Osteocyte (in vitro differentiated cells): Measurements from ENCODE around the gene CACNA1C. TPM values are rescaled to one million over a fixed set of nuclear protein-coding genes. Genes with fewer than 3 reads are reported as not detected.

Experiments used
- DNase-seq: peaks from one replicate; pipeline ENCODE4 v3.0.0; 2021; ENCODE audit warnings: mixed read lengths; ENCODE audit not compliant: unreplicated experiment; ENCODE audit errors: extremely low spot score
- H3K27ac Mint-ChIP-seq: one replicate; pipeline ENCODE4 v1.8.0; 2021; ENCODE audit warnings: mild to moderate bottlenecking, mixed read lengths; ENCODE audit not compliant: unreplicated experiment
- H3K27me3 Mint-ChIP-seq: one replicate; pipeline ENCODE4 v1.8.0; 2021; ENCODE audit warnings: mixed read lengths; ENCODE audit not compliant: unreplicated experiment
- H3K36me3 Mint-ChIP-seq: one replicate; pipeline ENCODE4 v1.8.0; 2021; ENCODE audit warnings: mixed read lengths; ENCODE audit not compliant: unreplicated experiment
- H3K4me1 Mint-ChIP-seq: one replicate; pipeline ENCODE4 v1.8.0; 2021; ENCODE audit warnings: mixed read lengths; ENCODE audit not compliant: unreplicated experiment
- H3K4me3 Mint-ChIP-seq: one replicate; pipeline ENCODE4 v1.8.0; 2021; ENCODE audit warnings: mild to moderate bottlenecking, moderate library complexity, mixed read lengths; ENCODE audit not compliant: unreplicated experiment
- H3K9me3 Mint-ChIP-seq: one replicate; pipeline ENCODE4 v1.8.0; 2021; ENCODE audit warnings: mixed read lengths; ENCODE audit not compliant: unreplicated experiment
- total RNA-seq: library from RNA; stranded (reverse); gene quantifications from 2 replicates; pipeline ENCODE4 v1.2.1, GENCODE V29; 2021
- TF ChIP-seq, protein P1 (sequence below): fragments of 200-600 bp; sonication (generic); IDR thresholded peaks from 2 replicates; pipeline ENCODE4 v1.5.0; 2021; ENCODE audit warnings: antibody characterized with exemption, mild to moderate bottlenecking, moderate library complexity

Gene CACNA1C
- total RNA-seq, 1 donor from 2014 or later = 67.4 TPM

GRCh38 chr12:2457933-2458414 is 405.2 kb downstream of the CACNA1C start:
- Mint-ChIP-seq H3K36me3 (peaks cover 41% of the 10 kb centered on the region), H3K27ac (no peak overlapping the region), H3K4me1 (no peaks in the 10 kb centered on the region), H3K4me3 (no peak overlapping the region), H3K9me3 (no peaks in the 10 kb centered on the region), H3K27me3 (no peaks in the 10 kb centered on the region)
- TF ChIP-seq, protein P1, sequence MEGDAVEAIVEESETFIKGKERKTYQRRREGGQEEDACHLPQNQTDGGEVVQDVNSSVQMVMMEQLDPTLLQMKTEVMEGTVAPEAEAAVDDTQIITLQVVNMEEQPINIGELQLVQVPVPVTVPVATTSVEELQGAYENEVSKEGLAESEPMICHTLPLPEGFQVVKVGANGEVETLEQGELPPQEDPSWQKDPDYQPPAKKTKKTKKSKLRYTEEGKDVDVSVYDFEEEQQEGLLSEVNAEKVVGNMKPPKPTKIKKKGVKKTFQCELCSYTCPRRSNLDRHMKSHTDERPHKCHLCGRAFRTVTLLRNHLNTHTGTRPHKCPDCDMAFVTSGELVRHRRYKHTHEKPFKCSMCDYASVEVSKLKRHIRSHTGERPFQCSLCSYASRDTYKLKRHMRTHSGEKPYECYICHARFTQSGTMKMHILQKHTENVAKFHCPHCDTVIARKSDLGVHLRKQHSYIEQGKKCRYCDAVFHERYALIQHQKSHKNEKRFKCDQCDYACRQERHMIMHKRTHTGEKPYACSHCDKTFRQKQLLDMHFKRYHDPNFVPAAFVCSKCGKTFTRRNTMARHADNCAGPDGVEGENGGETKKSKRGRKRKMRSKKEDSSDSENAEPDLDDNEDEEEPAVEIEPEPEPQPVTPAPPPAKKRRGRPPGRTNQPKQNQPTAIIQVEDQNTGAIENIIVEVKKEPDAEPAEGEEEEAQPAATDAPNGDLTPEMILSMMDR = no peak
- no peak for DNase-seq

- no peak for DNase-seq
- Mint-ChIP-seq H3K27ac (no peak overlapping the region), H3K4me3 (no peak overlapping the region), H3K36me3 (peaks cover 50% of the 10 kb centered on the region), H3K4me1 (no peaks in the 10 kb centered on the region), H3K27me3 (no peaks in the 10 kb centered on the region), H3K9me3 (no peaks in the 10 kb centered on the region)
- TF ChIP-seq, protein P1 = no peak
These were observed 407.4 kb downstream of the CACNA1C start for GRCh38 chr12:2460051-2460670.

GRCh38 chr12:2461046-2461445 is 408.3 kb downstream of the CACNA1C start:
- TF ChIP-seq, protein P1 = no peak
- Mint-ChIP-seq H3K27ac (no peak overlapping the region), H3K36me3 (peaks cover 56% of the 10 kb centered on the region)

DNA sequence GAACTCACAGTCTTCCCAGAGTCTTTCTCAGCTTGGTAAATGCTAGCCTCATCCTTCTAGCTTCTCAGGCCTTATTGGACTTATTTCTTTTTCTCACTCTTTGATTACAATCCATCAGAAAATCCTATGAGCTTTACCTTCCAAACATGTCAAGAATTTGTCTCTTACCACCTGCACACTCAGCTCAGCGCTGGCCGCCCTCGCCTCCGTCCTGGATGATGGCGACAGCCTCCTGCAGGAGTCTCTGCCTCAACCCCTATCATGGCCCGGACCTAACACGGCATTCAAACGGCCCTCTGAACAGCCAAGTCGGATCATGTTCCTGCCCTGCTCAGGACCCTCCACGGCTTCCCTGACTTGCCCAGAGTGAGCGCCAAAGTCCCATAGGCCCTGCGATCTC is 408.9 kb downstream of the CACNA1C start:
- Mint-ChIP-seq H3K9me3 (no peaks in the 10 kb centered on the region), H3K4me3 (no peak overlapping the region), H3K27ac (no peak overlapping the region), H3K4me1 (no peaks in the 10 kb centered on the region), H3K27me3 (no peaks in the 10 kb centered on the region), H3K36me3 (peaks cover 56% of the 10 kb centered on the region)
- TF ChIP-seq, protein P1 = no peak
- no peak for DNase-seq

More at GRCh38 chr12:2461046-2461445, 408.3 kb downstream of the CACNA1C start:
- Mint-ChIP-seq H3K27me3 (no peaks in the 10 kb centered on the region), H3K4me3 (no peak overlapping the region), H3K9me3 (no peaks in the 10 kb centered on the region), H3K4me1 (no peaks in the 10 kb centered on the region)
- no peak for DNase-seq

GRCh38 chr12:2462087-2462486 is 409.3 kb downstream of the CACNA1C start:
- peaks cover 60% of the 10 kb centered on the region for H3K36me3 Mint-ChIP-seq
- H3K4me3 Mint-ChIP-seq = no peak overlapping the region
- H3K27ac Mint-ChIP-seq = no peak overlapping the region
- TF ChIP-seq, protein P1 = no peak
- no peaks in the 10 kb centered on the region for H3K4me1 Mint-ChIP-seq
- no peaks in the 10 kb centered on the region for H3K9me3 Mint-ChIP-seq
- no peaks in the 10 kb centered on the region for H3K27me3 Mint-ChIP-seq
- DNase-seq = no peak
